ENCODE results near the gene HSP90AB1.

The HSP90AB1 gene

DNA sequence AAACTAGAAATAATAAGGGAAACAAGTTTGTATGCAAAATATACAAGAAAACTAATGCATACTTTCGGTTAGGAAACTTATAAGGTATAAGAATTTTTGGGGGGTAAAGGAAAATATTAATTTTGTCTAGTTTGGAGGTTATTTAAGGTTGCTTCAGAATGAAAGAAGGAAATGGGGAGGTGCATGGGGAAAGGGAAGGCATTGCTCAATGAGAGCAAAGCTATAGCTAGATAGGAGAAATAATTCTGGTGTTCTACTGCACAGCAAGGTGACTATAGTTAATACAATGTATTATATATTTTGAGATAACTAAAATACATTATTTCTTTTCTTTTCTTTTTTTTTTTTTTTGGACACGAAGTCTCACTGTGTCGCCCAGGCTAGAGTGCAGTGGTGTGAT is 35.6 kb upstream of the HSP90AB1 start:
- TF ChIP-seq FOXP2 (optimal IDR thresholded peaks at IDR 0.05; ENCODE audit: borderline replicate concordance, extremely low read depth, extremely low read length, insufficient read depth) (no peak), POLR2AphosphoS5 (IDR thresholded peaks at IDR 0.05; ENCODE audit: low read depth, low read length) (no peak), REST (IDR thresholded peaks at IDR 0.05; ENCODE audit: insufficient read depth in 1 of 2, low read depth in 2 of 2, low read length in 2 of 2) (no peak), TAF1 (IDR thresholded peaks at IDR 0.05; ENCODE audit: borderline replicate concordance, insufficient read depth, low read length) (no peak), SIN3A (IDR thresholded peaks at IDR 0.05; ENCODE audit: borderline replicate concordance, insufficient read depth, low read length) (no peak)

DNA sequence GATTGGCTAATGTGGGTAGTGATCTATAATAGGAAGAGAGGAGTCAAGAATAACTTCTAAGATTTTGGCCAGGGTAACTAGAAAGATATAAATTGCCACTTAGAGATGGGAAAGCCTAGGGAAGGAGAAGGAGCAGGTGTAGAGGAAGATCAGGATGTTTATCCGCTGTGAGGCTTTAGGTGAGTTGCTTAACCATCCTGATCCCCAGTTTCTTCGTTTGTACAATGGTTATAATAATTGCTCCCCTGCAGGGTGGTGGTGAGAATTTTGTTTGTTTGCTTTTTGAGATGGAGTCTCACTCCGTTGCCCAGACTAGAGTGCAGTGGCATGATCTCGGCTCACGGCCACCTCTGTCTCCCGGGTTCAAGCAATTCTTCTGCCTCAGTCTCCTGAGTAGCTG is 32.6 kb upstream of the HSP90AB1 start:
- TF ChIP-seq TAF1 (IDR thresholded peaks at IDR 0.05; ENCODE audit: borderline replicate concordance, insufficient read depth, low read length): no peak
- no peak for TF ChIP-seq REST (IDR thresholded peaks at IDR 0.05; ENCODE audit: insufficient read depth in 1 of 2, low read depth in 2 of 2, low read length in 2 of 2)
- no peak for TF ChIP-seq POLR2AphosphoS5 (IDR thresholded peaks at IDR 0.05; ENCODE audit: low read depth, low read length)
- no peak for TF ChIP-seq SIN3A (IDR thresholded peaks at IDR 0.05; ENCODE audit: borderline replicate concordance, insufficient read depth, low read length)
- TF ChIP-seq FOXP2 (optimal IDR thresholded peaks at IDR 0.05; ENCODE audit: borderline replicate concordance, extremely low read depth, extremely low read length, insufficient read depth): no peak

DNA sequence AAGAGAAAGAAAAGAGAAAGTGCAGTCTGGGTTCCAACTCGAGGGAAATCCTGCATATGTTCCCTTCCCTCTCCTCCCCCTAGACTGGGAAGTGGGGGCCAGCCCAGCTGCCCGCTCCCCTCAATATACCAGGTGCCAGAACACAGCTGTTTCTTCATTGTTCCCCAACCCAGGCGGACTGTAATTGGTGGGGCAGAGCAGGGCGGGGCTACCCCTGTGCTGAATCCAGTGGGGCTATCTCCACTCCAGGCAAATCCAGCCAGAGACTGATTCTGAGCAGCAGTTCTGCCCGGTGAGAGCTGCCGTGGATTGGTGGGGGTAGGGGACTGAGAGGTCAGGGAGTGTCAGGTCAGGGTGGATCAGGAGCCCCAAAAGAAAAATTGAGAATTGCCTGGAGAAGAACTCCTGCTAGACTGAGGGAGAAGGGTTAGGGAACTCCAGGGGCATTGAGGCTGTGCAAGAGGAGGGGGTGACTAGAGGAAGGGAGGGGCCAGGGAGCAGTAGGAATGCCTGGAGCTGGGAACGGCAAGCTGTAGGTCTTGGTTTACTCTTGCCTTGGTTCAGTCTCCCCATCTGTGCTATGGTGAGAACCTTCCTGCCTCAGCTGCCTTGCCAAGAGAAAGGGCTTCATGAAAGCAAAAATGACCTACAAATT is 30.1 kb upstream of the HSP90AB1 start, which contains the start of gene MYMX:
Gene MYMX (plus strand): TSS at position 250 of the 655 bp plus-strand sequence. CDS start 546 bp downstream, outside the sequence.
- TF ChIP-seq POLR2AphosphoS5 (IDR thresholded peaks at IDR 0.05; ENCODE audit: low read depth, low read length): no peak
- TF ChIP-seq TAF1 (IDR thresholded peaks at IDR 0.05; ENCODE audit: borderline replicate concordance, insufficient read depth, low read length): no peak
- TF ChIP-seq FOXP2 (optimal IDR thresholded peaks at IDR 0.05; ENCODE audit: borderline replicate concordance, extremely low read depth, extremely low read length, insufficient read depth): no peak
- no peak for TF ChIP-seq REST (IDR thresholded peaks at IDR 0.05; ENCODE audit: insufficient read depth in 1 of 2, low read depth in 2 of 2, low read length in 2 of 2)
- no peak for TF ChIP-seq SIN3A (IDR thresholded peaks at IDR 0.05; ENCODE audit: borderline replicate concordance, insufficient read depth, low read length)

DNA sequence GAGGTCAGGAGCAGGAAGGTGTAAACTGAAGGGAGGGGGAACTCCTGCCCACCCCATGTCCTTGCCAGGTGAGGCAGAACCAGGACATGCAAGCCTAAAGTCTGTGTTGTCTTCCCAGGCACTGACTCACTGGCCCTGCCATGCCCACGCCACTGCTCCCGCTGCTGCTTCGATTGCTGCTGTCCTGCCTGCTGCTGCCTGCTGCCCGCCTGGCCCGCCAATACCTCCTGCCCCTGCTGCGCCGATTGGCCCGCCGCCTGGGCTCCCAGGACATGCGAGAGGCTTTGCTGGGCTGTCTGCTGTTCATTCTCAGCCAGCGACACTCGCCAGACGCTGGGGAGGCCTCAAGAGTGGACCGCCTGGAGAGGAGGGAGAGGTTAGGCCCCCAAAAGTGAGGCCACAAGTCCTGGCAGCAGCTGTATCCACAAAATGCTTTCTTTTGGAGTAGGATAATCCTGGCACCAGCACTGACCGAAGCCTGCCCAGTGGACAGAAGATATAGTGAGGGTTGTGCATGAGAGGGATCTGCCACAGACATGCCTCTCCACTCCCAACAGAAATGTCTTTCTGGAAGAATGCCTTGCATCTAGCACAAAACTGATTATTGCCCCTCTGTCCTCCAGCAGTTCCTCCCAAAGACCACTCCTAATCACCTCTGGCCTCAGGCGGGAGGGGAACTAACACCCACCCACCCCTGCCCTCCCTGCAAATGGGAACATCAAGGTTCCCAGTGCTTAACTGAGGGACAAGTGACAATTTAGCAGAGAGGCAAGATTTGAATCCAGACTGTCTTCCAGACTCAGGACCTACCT is 29.4 kb upstream of the HSP90AB1 start:
- TF ChIP-seq SIN3A (IDR thresholded peaks at IDR 0.05; ENCODE audit: borderline replicate concordance, insufficient read depth, low read length) (no peak), TAF1 (IDR thresholded peaks at IDR 0.05; ENCODE audit: borderline replicate concordance, insufficient read depth, low read length) (no peak), POLR2AphosphoS5 (IDR thresholded peaks at IDR 0.05; ENCODE audit: low read depth, low read length) (no peak), REST (IDR thresholded peaks at IDR 0.05; ENCODE audit: insufficient read depth in 1 of 2, low read depth in 2 of 2, low read length in 2 of 2) (no peak), FOXP2 (optimal IDR thresholded peaks at IDR 0.05; ENCODE audit: borderline replicate concordance, extremely low read depth, extremely low read length, insufficient read depth) (no peak)
